Measurements from ENCODE around the gene C10orf95. TPM values are rescaled to one million over a fixed set of nuclear protein-coding genes. Genes with fewer than 3 reads are reported as not detected.

C10orf95 gene
- total RNA-seq, 1 donor from 2014 or later = 0.20 TPM

DNA sequence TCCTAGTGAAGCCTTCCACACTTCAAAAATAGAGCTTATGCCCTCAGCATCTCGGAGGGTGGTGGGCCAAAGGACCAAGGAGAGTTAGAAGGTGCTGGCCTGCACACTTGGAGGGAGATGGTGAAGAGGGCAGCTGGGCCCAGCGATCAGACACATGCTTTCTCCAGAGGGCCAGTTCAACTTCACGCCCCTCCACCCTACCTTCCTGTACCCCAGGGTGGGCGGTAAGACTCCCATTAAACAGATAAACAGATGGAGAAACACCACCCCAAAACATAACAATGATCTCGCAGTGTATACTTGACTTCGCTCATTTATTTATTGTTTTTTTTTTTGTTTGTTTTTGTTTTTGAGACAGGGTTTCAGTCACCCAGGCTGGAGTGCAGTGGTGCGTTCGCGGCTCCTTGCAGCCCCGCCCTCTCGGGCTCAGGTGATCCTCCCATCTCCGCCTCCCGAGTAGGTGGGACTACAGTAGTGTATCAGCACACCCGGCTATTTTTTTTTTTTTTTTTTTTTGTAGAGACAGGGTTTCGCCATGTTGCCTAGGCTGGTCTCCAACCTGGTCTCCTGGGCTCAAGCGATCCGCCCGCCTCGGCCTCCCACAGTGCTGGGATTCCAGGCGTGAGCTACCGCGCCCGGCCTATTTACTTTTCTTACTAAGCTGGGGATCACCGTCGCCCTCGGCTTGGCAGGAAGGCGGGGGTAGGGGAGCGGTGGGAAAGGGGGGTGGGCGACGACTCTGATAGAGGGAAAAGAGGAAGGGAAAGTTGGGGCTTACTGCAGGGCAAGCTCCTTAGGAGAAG, 1.8 kb downstream of the C10orf95 start:
- Histone ChIP-seq H2AFZ (ENCODE audit: low read depth, low read length) (peak overlapping the region; percentile 90), H3K9ac (ENCODE audit: low read length) (peak overlapping the region; percentile 74), H3K36me3 (ENCODE audit: insufficient read depth, low read length) (no peaks in the 10 kb centered on the region), H3K4me3 (ENCODE audit: insufficient read depth, low read depth, low read length) (peak overlapping the region; percentile 69), H3K27ac (ENCODE audit: low read depth, low read length) (no peak overlapping the region), H3K79me2 (ENCODE audit: insufficient read depth, low read length) (no peaks in the 10 kb centered on the region), H3K4me1 (ENCODE audit: insufficient read depth, low read length) (peaks cover 23% of the 10 kb centered on the region), H3K27me3 (ENCODE audit: insufficient read depth, low read length) (no peaks in the 10 kb centered on the region), H3K4me2 (ENCODE audit: low read length) (peak overlapping the region; percentile 99), H4K20me1 (ENCODE audit: insufficient read depth, low read length) (no peaks in the 10 kb centered on the region), H3K9me3 (ENCODE audit: insufficient read depth, low read depth, low read length) (no peaks in the 10 kb centered on the region)
- H3K4me3 Mint-ChIP-seq (ENCODE audit: unreplicated experiment) = peak overlapping the region; percentile 92
- no peak for DNase-seq (ENCODE audit: low read depth)
- H3K36me3 Mint-ChIP-seq (ENCODE audit: low read depth, unreplicated experiment) = peaks cover 2% of the 10 kb centered on the region
- H3K4me1 Mint-ChIP-seq (ENCODE audit: low read depth, unreplicated experiment) = peaks cover 15% of the 10 kb centered on the region
- FAIRE-seq = no peak
- no peaks in the 10 kb centered on the region for H3K9me3 Mint-ChIP-seq (ENCODE audit: unreplicated experiment)
- TF ChIP-seq EZH2 (IDR thresholded peaks at IDR 0.05; ENCODE audit: insufficient read depth, low read length) (no peak), CTCF (IDR thresholded peaks at IDR 0.05; ENCODE audit: insufficient read depth, low read depth, low read length) (no peak)
- H3K27ac Mint-ChIP-seq (ENCODE audit: unreplicated experiment) = peak overlapping the region; percentile 53
- no peaks in the 10 kb centered on the region for H3K27me3 Mint-ChIP-seq (ENCODE audit: low read depth, unreplicated experiment)

- Histone ChIP-seq H3K4me2 (ENCODE audit: low read length) (no peak overlapping the region), H3K79me2 (ENCODE audit: insufficient read depth, low read length) (no peaks in the 10 kb centered on the region), H3K9ac (ENCODE audit: low read length) (no peak overlapping the region), H3K9me3 (ENCODE audit: insufficient read depth, low read depth, low read length) (no peaks in the 10 kb centered on the region), H4K20me1 (ENCODE audit: insufficient read depth, low read length) (no peaks in the 10 kb centered on the region), H3K36me3 (ENCODE audit: insufficient read depth, low read length) (no peaks in the 10 kb centered on the region), H3K4me1 (ENCODE audit: insufficient read depth, low read length) (peaks cover 4% of the 10 kb centered on the region), H3K27me3 (ENCODE audit: insufficient read depth, low read length) (peaks cover 7% of the 10 kb centered on the region), H3K27ac (ENCODE audit: low read depth, low read length) (no peak overlapping the region), H2AFZ (ENCODE audit: low read depth, low read length) (no peak overlapping the region), H3K4me3 (ENCODE audit: insufficient read depth, low read depth, low read length) (no peak overlapping the region)
- H3K27me3 Mint-ChIP-seq (ENCODE audit: low read depth, unreplicated experiment) = peaks cover 1% of the 10 kb centered on the region
- H3K27ac Mint-ChIP-seq (ENCODE audit: unreplicated experiment) = no peak overlapping the region
- TF ChIP-seq EZH2 (IDR thresholded peaks at IDR 0.05; ENCODE audit: insufficient read depth, low read length) (no peak), CTCF (IDR thresholded peaks at IDR 0.05; ENCODE audit: insufficient read depth, low read depth, low read length) (no peak)
- no peak for FAIRE-seq
- peaks cover 2% of the 10 kb centered on the region for H3K36me3 Mint-ChIP-seq (ENCODE audit: low read depth, unreplicated experiment)
- H3K4me3 Mint-ChIP-seq (ENCODE audit: unreplicated experiment) = no peak overlapping the region
- DNase-seq (ENCODE audit: low read depth) = no peak
- peaks cover 4% of the 10 kb centered on the region for H3K4me1 Mint-ChIP-seq (ENCODE audit: low read depth, unreplicated experiment)
- no peaks in the 10 kb centered on the region for H3K9me3 Mint-ChIP-seq (ENCODE audit: unreplicated experiment)
These were observed 6.5 kb downstream of the C10orf95 start for GRCh38 chr10:102444851-102445250.

GRCh38 chr10:102438374-102438773, 13.0 kb downstream of the C10orf95 start:
- no peak overlapping the region for H3K4me3 ChIP-seq (ENCODE audit: insufficient read depth, low read depth, low read length)
- H3K4me1 Mint-ChIP-seq (ENCODE audit: low read depth, unreplicated experiment) = peaks cover 6% of the 10 kb centered on the region
- DNase-seq (ENCODE audit: low read depth) = no peak
- H3K27me3 ChIP-seq (ENCODE audit: insufficient read depth, low read length) = peaks cover 7% of the 10 kb centered on the region
- H3K9me3 ChIP-seq (ENCODE audit: insufficient read depth, low read depth, low read length) = no peaks in the 10 kb centered on the region
- no peaks in the 10 kb centered on the region for H3K9me3 Mint-ChIP-seq (ENCODE audit: unreplicated experiment)
- no peak overlapping the region for H3K27ac Mint-ChIP-seq (ENCODE audit: unreplicated experiment)
- peaks cover 12% of the 10 kb centered on the region for H3K27me3 Mint-ChIP-seq (ENCODE audit: low read depth, unreplicated experiment)
- H3K9ac ChIP-seq (ENCODE audit: low read length) = no peak overlapping the region
- no peak overlapping the region for H2AFZ ChIP-seq (ENCODE audit: low read depth, low read length)
- H3K36me3 Mint-ChIP-seq (ENCODE audit: low read depth, unreplicated experiment) = no peaks in the 10 kb centered on the region
- TF ChIP-seq EZH2 (IDR thresholded peaks at IDR 0.05; ENCODE audit: insufficient read depth, low read length) (no peak), CTCF (IDR thresholded peaks at IDR 0.05; ENCODE audit: insufficient read depth, low read depth, low read length) (no peak)
- H3K4me3 Mint-ChIP-seq (ENCODE audit: unreplicated experiment) = no peak overlapping the region
- H3K4me2 ChIP-seq (ENCODE audit: low read length) = no peak overlapping the region
- H3K79me2 ChIP-seq (ENCODE audit: insufficient read depth, low read length) = no peaks in the 10 kb centered on the region
- H3K27ac ChIP-seq (ENCODE audit: low read depth, low read length) = no peak overlapping the region
- no peaks in the 10 kb centered on the region for H3K36me3 ChIP-seq (ENCODE audit: insufficient read depth, low read length)
- H4K20me1 ChIP-seq (ENCODE audit: insufficient read depth, low read length) = no peaks in the 10 kb centered on the region
- FAIRE-seq = no peak
- H3K4me1 ChIP-seq (ENCODE audit: insufficient read depth, low read length) = peaks cover 11% of the 10 kb centered on the region
